Parathyroid adenoma (tissue), 2 donors: ENCODE results near the gene MGAT4C.
"Not testable (repeated sequence)": the region's sequence is repeated elsewhere in the genome, so short reads cannot be mapped to it uniquely, and the experiment has no call there.

Experiments
- H2AFZ ChIP-seq: fragments of 300-600 bp; sonication (generic); one replicate; pipeline ENCODE4 v1.7.0; 2017; ENCODE audit warnings: antibody characterized with exemption, mild to moderate bottlenecking
- H3K27ac ChIP-seq: fragments of 300-600 bp; sonication (generic); one replicate; pipeline ENCODE4 v1.7.0; 2017
- H3K27me3 ChIP-seq: fragments of 300-600 bp; sonication (generic); one replicate; pipeline ENCODE4 v1.7.0; 2017; ENCODE audit warnings: low read length; ENCODE audit not compliant: control insufficient read depth, insufficient read depth
- H3K36me3 ChIP-seq: fragments of 300-600 bp; sonication (generic); one replicate; pipeline ENCODE4 v1.7.0; 2017; ENCODE audit warnings: low read length; ENCODE audit not compliant: control insufficient read depth, insufficient read depth
- H3K4me1 ChIP-seq: fragments of 300-600 bp; sonication (generic); one replicate; pipeline ENCODE4 v1.7.0; 2017; ENCODE audit warnings: control low read depth
- H3K4me2 ChIP-seq: fragments of 300-600 bp; sonication (generic); one replicate; pipeline ENCODE4 v1.7.0; 2017; ENCODE audit warnings: low read length
- H3K4me3 ChIP-seq: fragments of 300-600 bp; sonication (generic); one replicate; pipeline ENCODE4 v1.7.0; 2017; ENCODE audit warnings: low read depth, low read length
- H3K79me2 ChIP-seq: fragments of 300-600 bp; sonication (generic); one replicate; pipeline ENCODE4 v1.7.0; 2017; ENCODE audit warnings: control low read depth
- H3K9ac ChIP-seq: fragments of 300-600 bp; sonication (generic); one replicate; pipeline ENCODE4 v1.7.0; 2017; ENCODE audit warnings: mild to moderate bottlenecking
- H3K9me3 ChIP-seq: fragments of 300-600 bp; sonication (generic); one replicate; pipeline ENCODE4 v1.7.0; 2017; ENCODE audit warnings: low read length; ENCODE audit not compliant: control insufficient read depth
- TF ChIP-seq, protein P1 (sequence below): fragments of 300-600 bp; sonication (generic); IDR thresholded peaks from one replicate; pipeline ENCODE4 v1.7.0; 2017; ENCODE audit warnings: antibody characterized with exemption, mild to moderate bottlenecking
- donor health status: primary hyperparathyroidism.

MGAT4C gene

GRCh38 chr12:86138770-86139169 lies 117.4 kb downstream of the MGAT4C start:
- TF ChIP-seq, protein P1, sequence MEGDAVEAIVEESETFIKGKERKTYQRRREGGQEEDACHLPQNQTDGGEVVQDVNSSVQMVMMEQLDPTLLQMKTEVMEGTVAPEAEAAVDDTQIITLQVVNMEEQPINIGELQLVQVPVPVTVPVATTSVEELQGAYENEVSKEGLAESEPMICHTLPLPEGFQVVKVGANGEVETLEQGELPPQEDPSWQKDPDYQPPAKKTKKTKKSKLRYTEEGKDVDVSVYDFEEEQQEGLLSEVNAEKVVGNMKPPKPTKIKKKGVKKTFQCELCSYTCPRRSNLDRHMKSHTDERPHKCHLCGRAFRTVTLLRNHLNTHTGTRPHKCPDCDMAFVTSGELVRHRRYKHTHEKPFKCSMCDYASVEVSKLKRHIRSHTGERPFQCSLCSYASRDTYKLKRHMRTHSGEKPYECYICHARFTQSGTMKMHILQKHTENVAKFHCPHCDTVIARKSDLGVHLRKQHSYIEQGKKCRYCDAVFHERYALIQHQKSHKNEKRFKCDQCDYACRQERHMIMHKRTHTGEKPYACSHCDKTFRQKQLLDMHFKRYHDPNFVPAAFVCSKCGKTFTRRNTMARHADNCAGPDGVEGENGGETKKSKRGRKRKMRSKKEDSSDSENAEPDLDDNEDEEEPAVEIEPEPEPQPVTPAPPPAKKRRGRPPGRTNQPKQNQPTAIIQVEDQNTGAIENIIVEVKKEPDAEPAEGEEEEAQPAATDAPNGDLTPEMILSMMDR, result no peak
- Histone ChIP-seq H3K4me3 (no peak overlapping the region), H3K27ac (no peak overlapping the region)

GRCh38 chr12:86137936-86138335 lies 118.3 kb downstream of the MGAT4C start:
- Histone ChIP-seq H2AFZ (no peak overlapping the region), H3K4me3 (no peak overlapping the region), H3K27me3 (no peaks in the 10 kb centered on the region), H3K36me3 (no peaks in the 10 kb centered on the region), H3K9ac (no peak overlapping the region), H3K9me3 (no peaks in the 10 kb centered on the region), H3K27ac (no peak overlapping the region), H3K4me2 (no peak overlapping the region), H3K4me1 (no peaks in the 10 kb centered on the region), H3K79me2 (no peaks in the 10 kb centered on the region)
- TF ChIP-seq, protein P1, result no peak

More at GRCh38 chr12:86138770-86139169, 117.4 kb downstream of the MGAT4C start:
- H3K79me2 ChIP-seq, result no peaks in the 10 kb centered on the region
- no peak overlapping the region for H2AFZ ChIP-seq
- no peak overlapping the region for H3K9ac ChIP-seq
- no peaks in the 10 kb centered on the region for H3K9me3 ChIP-seq
- no peaks in the 10 kb centered on the region for H3K27me3 ChIP-seq
- H3K36me3 ChIP-seq, result no peaks in the 10 kb centered on the region
- H3K4me1 ChIP-seq, result no peaks in the 10 kb centered on the region
- H3K4me2 ChIP-seq, result no peak overlapping the region

DNA sequence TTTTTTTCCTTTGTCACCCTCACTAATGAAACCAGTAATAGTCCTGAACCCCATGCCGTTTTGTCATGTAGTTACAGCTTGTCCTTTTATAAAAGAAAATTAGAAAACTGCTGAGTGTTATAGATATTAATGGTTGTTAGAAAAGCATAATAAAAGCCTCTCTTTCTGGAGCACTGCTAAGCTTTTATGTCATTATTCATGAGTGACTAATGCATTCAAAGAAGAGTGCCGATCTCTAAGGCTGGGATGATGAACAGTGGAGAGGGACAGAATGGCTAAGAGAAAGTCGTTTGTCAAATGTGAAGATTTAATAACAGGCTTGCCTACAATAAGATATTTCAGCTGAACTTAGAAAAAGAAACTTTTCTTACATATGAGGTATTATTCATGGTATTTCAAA lies 121.6 kb downstream of the MGAT4C start:
- Histone ChIP-seq H3K27ac (no peak overlapping the region), H3K9me3 (no peaks in the 10 kb centered on the region)

GRCh38 chr12:86126900-86127299 lies 129.3 kb downstream of the MGAT4C start:
- H3K27me3 ChIP-seq, H3K4me2 ChIP-seq, H3K9ac ChIP-seq, H3K79me2 ChIP-seq, H3K4me3 ChIP-seq, H3K27ac ChIP-seq, H3K9me3 ChIP-seq, H2AFZ ChIP-seq, H3K4me1 ChIP-seq, H3K36me3 ChIP-seq: not testable (repeated sequence)

More for the DNA sequence above, 121.6 kb downstream of the MGAT4C start:
- TF ChIP-seq, protein P1, result no peak
- no peak overlapping the region for H3K4me2 ChIP-seq
- H3K4me3 ChIP-seq, result no peak overlapping the region
- no peaks in the 10 kb centered on the region for H3K27me3 ChIP-seq
- no peaks in the 10 kb centered on the region for H3K79me2 ChIP-seq
- no peak overlapping the region for H2AFZ ChIP-seq
- H3K9ac ChIP-seq, result no peak overlapping the region
- H3K4me1 ChIP-seq, result no peaks in the 10 kb centered on the region
- no peaks in the 10 kb centered on the region for H3K36me3 ChIP-seq

GRCh38 chr12:86122846-86123468 lies 133.2 kb downstream of the MGAT4C start:
- Histone ChIP-seq H3K9ac (no peak overlapping the region), H3K9me3 (no peaks in the 10 kb centered on the region), H3K4me1 (no peaks in the 10 kb centered on the region), H3K79me2 (no peaks in the 10 kb centered on the region), H3K27ac (no peak overlapping the region), H2AFZ (no peak overlapping the region), H3K36me3 (no peaks in the 10 kb centered on the region), H3K4me2 (no peak overlapping the region), H3K4me3 (no peak overlapping the region), H3K27me3 (no peaks in the 10 kb centered on the region)
- TF ChIP-seq, protein P1, result no peak
